HCT116 (cell line): ENCODE results near the gene CCDC63. TPM values are rescaled to one million over a fixed set of nuclear protein-coding genes. Genes with fewer than 3 reads are reported as not detected.

Experiments
- ATAC-seq: fragments of 200-7000 bp; cut with Tn5 transposase; 2 replicates; pipeline ENCODE4 v1.9.1; 2020; ENCODE audit warnings: mild to moderate bottlenecking, moderate library complexity
- BruUV-seq: library from RNA; stranded (reverse); fragments of 400-500 nt; replicated peaks from 2 replicates; lab custom pipeline; 2021; lab: Mats Ljungman, UMichigan
- CTCF ChIA-PET: fragments of 300-600 bp; sonication (Branson Sonifier 250); formaldehyde crosslinking; loops from one replicate; lab custom pipeline; 2021; ENCODE audit warnings: antibody characterized with exemption; lab: Charles Lee
- POLR2A ChIA-PET: fragments of 300-600, 350-600 bp; sonication (Branson Sonifier 250); formaldehyde crosslinking; loops from one replicate; lab custom pipeline; 2021; ENCODE audit warnings: antibody characterized with exemption; lab: Charles Lee
- RAD21 ChIA-PET, 2 experiments: fragments of 300-600 bp; sonication (Branson Sonifier 250); formaldehyde crosslinking; loops; one replicate each; lab custom pipeline; 2023; ENCODE audit warnings: low total read pairs in 2 of 2; ENCODE audit not compliant: uncharacterized antibody in 2 of 2, unreplicated experiment in 2 of 2, low non-redundant PET in 1 of 2; lab: Charles Lee
- DNase-seq: peaks from one replicate; pipeline ENCODE4 v3.0.0-alpha.2; 2010; ENCODE audit warnings: low read depth, low spot score
- H2AFZ ChIP-seq: fragments of 200-600 bp; shearing (Covaris generic), sonication (generic); 2 replicates; pipeline ENCODE4 v1.6.1; 2017; ENCODE audit warnings: low read depth, mixed run types, mixed read lengths, antibody characterized with exemption, low read length; ENCODE audit not compliant: poor library complexity, severe bottlenecking
- H3K27ac ChIP-seq: 2 replicates; pipeline ENCODE4 v1.5.1; 2012; ENCODE audit warnings: low read depth, low read length
- H3K27me3 ChIP-seq: fragments of 200-600 bp; sonication (generic); 2 replicates; pipeline ENCODE4 v1.6.1; 2016; ENCODE audit warnings: mixed run types, low read length, mixed read lengths; ENCODE audit not compliant: insufficient read depth
- H3K36me3 ChIP-seq, 2 experiments: fragments of 200-500 bp in 1 of 2; fragments of 200-600 bp in 1 of 2; sonication (Bioruptor generic) in 1 of 2; sonication (generic) in 1 of 2; 2 replicates each; pipeline versions ENCODE4 v1.5.1 to v1.6.1; 2014 to 2016; ENCODE audit warnings: low read length in 2 of 2, inconsistent platforms in 1 of 2, mixed read lengths in 1 of 2, mixed run types in 1 of 2; ENCODE audit not compliant: insufficient read depth in 2 of 2, control insufficient read depth in 1 of 2
- H3K4me1 ChIP-seq, 2 experiments: fragments of 200-600 bp in 1 of 2; sonication (generic) in 1 of 2; 2 replicates each; pipeline versions ENCODE4 v1.5.1 to v1.6.1; 2012 to 2017; ENCODE audit warnings: low read length in 2 of 2, inconsistent platforms in 1 of 2, mild to moderate bottlenecking in 1 of 2, mixed read lengths in 1 of 2, mixed run types in 1 of 2, moderate library complexity in 1 of 2; ENCODE audit not compliant: insufficient read depth in 2 of 2, control insufficient read depth in 1 of 2
- H3K4me2 ChIP-seq: fragments of 200-600 bp; sonication (generic); 2 replicates; pipeline ENCODE4 v1.6.1; 2017; ENCODE audit warnings: mixed run types, low read length, mixed read lengths
- H3K4me3 ChIP-seq, 2 experiments: fragments of 200-600 bp in 1 of 2; sonication (generic) in 1 of 2; replicated peaks in 1 of 2; 2 replicates each; pipeline ENCODE4 v1.5.1; 2011 to 2016; ENCODE audit warnings: low read length in 2 of 2, control low read depth in 1 of 2, low read depth in 1 of 2, mild to moderate bottlenecking in 1 of 2, mixed read lengths in 1 of 2, mixed run types in 1 of 2
- H3K79me2 ChIP-seq: fragments of 200-600 bp; sonication (generic); 2 replicates; pipeline ENCODE4 v1.6.1; 2017; ENCODE audit warnings: mild to moderate bottlenecking, mixed run types, low read length, moderate library complexity, mixed read lengths; ENCODE audit not compliant: insufficient read depth
- H3K9ac ChIP-seq: fragments of 200-600 bp; sonication (generic); 2 replicates; pipeline ENCODE4 v1.6.1; 2016; ENCODE audit warnings: low read length, mixed read lengths
- H3K9me2 ChIP-seq: fragments of 200-600 bp; sonication (generic), shearing (Covaris generic); 2 replicates; pipeline ENCODE4 v1.6.1; 2017; ENCODE audit warnings: mixed run types, mild to moderate bottlenecking, moderate library complexity; ENCODE audit not compliant: insufficient read depth
- H3K9me3 ChIP-seq, 2 experiments: fragments of 200-500 bp in 1 of 2; fragments of 200-600 bp in 1 of 2; sonication (Bioruptor generic) in 1 of 2; sonication (generic) in 1 of 2; 2 replicates each; pipeline ENCODE4 v1.6.1; 2014 to 2017; ENCODE audit warnings: low read length in 2 of 2, mixed read lengths in 2 of 2, inconsistent platforms in 1 of 2, low read depth in 1 of 2, mild to moderate bottlenecking in 1 of 2, mixed run types in 1 of 2, moderate library complexity in 1 of 2; ENCODE audit not compliant: control insufficient read depth in 1 of 2, insufficient read depth in 1 of 2
- H4K20me1 ChIP-seq: fragments of 200-600 bp; sonication (generic), shearing (Covaris generic); 2 replicates; pipeline ENCODE4 v1.6.1; 2017; ENCODE audit warnings: mixed run types, mild to moderate bottlenecking, moderate library complexity; ENCODE audit not compliant: insufficient read depth
- CEBPB ChIP-seq: IDR thresholded peaks from 2 replicates; pipeline ENCODE4 v1.6.1; 2012; ENCODE audit warnings: low read depth
- CTCF ChIP-seq, 3 experiments: fragments of 200-600 bp in 1 of 3; sonication (generic) in 1 of 3; IDR thresholded peaks in 2 of 3; conservative IDR thresholded peaks in 1 of 3; 2 replicates each; pipeline ENCODE4 v1.5.1; 2012 to 2017; ENCODE audit warnings: low read depth in 2 of 3, low read length in 2 of 3, antibody characterized with exemption in 1 of 3, borderline replicate concordance in 1 of 3, control low read depth in 1 of 3, mild to moderate bottlenecking in 1 of 3, mixed read lengths in 1 of 3, mixed run types in 1 of 3, moderate library complexity in 1 of 3; ENCODE audit not compliant: insufficient read depth in 1 of 3
- ELF1 ChIP-seq: IDR thresholded peaks from 2 replicates; pipeline ENCODE4 v1.6.1; 2012; ENCODE audit warnings: low read depth, borderline replicate concordance
- EZH2 ChIP-seq: fragments of 200-600 bp; sonication (generic); IDR thresholded peaks from 2 replicates; pipeline ENCODE4 v1.6.1; 2017; ENCODE audit warnings: antibody characterized with exemption, mixed run types
- EZH2phosphoT487 ChIP-seq: fragments of 200-600 bp; IDR thresholded peaks from 2 replicates; pipeline ENCODE4 v1.6.1; 2018; ENCODE audit warnings: antibody characterized with exemption, borderline replicate concordance
- FOSL1 ChIP-seq: IDR thresholded peaks from 2 replicates; pipeline ENCODE4 v1.6.1; 2012; ENCODE audit warnings: low read depth
- JUND ChIP-seq: IDR thresholded peaks from 2 replicates; pipeline ENCODE4 v1.6.1; 2012
- MAX ChIP-seq: IDR thresholded peaks from 2 replicates; pipeline ENCODE4 v1.6.1; 2012
- POLR2A ChIP-seq: IDR thresholded peaks from 2 replicates; pipeline ENCODE4 v1.7.0; 2011; ENCODE audit warnings: borderline replicate concordance; ENCODE audit not compliant: insufficient read depth, insufficient read length; ENCODE audit errors: extremely low read depth
- POLR2AphosphoS5 ChIP-seq: IDR thresholded peaks from 2 replicates; pipeline ENCODE4 v1.6.1; 2011; ENCODE audit warnings: mild to moderate bottlenecking, low read depth, low read length, moderate library complexity
- RAD21 ChIP-seq: IDR thresholded peaks from 2 replicates; pipeline ENCODE4 v1.6.1; 2012; ENCODE audit warnings: low read depth, mild to moderate bottlenecking
- SRF ChIP-seq: IDR thresholded peaks from 2 replicates; pipeline ENCODE4 v1.6.1; 2012; ENCODE audit warnings: low read depth
- YY1 ChIP-seq: IDR thresholded peaks from 2 replicates; pipeline ENCODE4 v1.6.1; 2011; ENCODE audit warnings: low read length, low read depth, moderate library complexity, mild to moderate bottlenecking; ENCODE audit not compliant: insufficient replicate concordance; ENCODE audit errors: extremely low read depth
- ZBTB33 ChIP-seq: IDR thresholded peaks from 2 replicates; pipeline ENCODE4 v1.6.1; 2011; ENCODE audit warnings: mild to moderate bottlenecking, low read length, moderate library complexity; ENCODE audit not compliant: insufficient replicate concordance; ENCODE audit errors: extremely low read depth
- ZFX ChIP-seq: fragments of 450-650 bp; IDR thresholded peaks from 2 replicates; pipeline ENCODE4 v1.6.1; 2017
- ZNF274 ChIP-seq: fragments of 200-500 bp; sonication (Bioruptor generic); IDR thresholded peaks from 2 replicates; pipeline ENCODE4 v1.6.1; 2014; ENCODE audit warnings: mild to moderate bottlenecking, low read depth, low read length, inconsistent platforms
- intact Hi-C: fragments of 100-400 bp; cut with micrococcal nuclease; formaldehyde crosslinking; loops from 2 replicates; pipeline ENCODE4 v1.10.0; 2022
- total RNA-seq: library from RNA; stranded (reverse); gene quantifications from one replicate; pipeline ENCODE4 v1.2.1, GENCODE V29; 2021; ENCODE audit not compliant: unreplicated experiment

CCDC63 gene
- total RNA-seq, 1 experiment from 2014 or later: 0.47 TPM

- CTCF ChIA-PET: interaction anchor here (1.3 kb wide), 1 partner anchor 10 kb away, joined by 3 read pairs; no protein-coding TSS in a partner anchor
- intact Hi-C loops: loop anchor here (10.0 kb wide), 1 partner anchor 278 kb away; no protein-coding TSS in a partner anchor
Measured at GRCh38 chr12:110883251-110883650, 36.5 kb downstream of the CCDC63 start.

More at GRCh38 chr12:110883251-110883650, 36.5 kb downstream of the CCDC63 start:
- no peak overlapping the region for H3K4me3 ChIP-seq
- no peak overlapping the region for H3K9ac ChIP-seq
- H3K9me3 ChIP-seq: no peaks in the 10 kb centered on the region
- no peaks in the 10 kb centered on the region for H3K27me3 ChIP-seq
- ChIA-PET RAD21 (no interaction called here), POLR2A (no interaction called here)
- no peak overlapping the region for H2AFZ ChIP-seq
- no TSS peak for BruUV-seq
- H3K9me2 ChIP-seq: no peaks in the 10 kb centered on the region
- H3K36me3 ChIP-seq: no peaks in the 10 kb centered on the region
- DNase-seq (no peak), ATAC-seq (no peak)
- H3K4me1 ChIP-seq: peaks cover 0 to 7% of the 10 kb centered on the region in 2 experiments; a peak in 1 of 4 replicates
- TF ChIP-seq EZH2phosphoT487: no peak
- no peak for TF ChIP-seq YY1
- no peak for TF ChIP-seq ELF1
- TF ChIP-seq JUND: no peak
- no peak for TF ChIP-seq ZNF274
- no peak for TF ChIP-seq MAX
- TF ChIP-seq POLR2AphosphoS5: no peak
- no peak for TF ChIP-seq RAD21
- TF ChIP-seq FOSL1: no peak
- TF ChIP-seq SRF: no peak
- no peak for TF ChIP-seq CEBPB
- no peak for TF ChIP-seq ZFX
- TF ChIP-seq ZBTB33: no peak
- no peak for TF ChIP-seq CTCF (IDR thresholded peaks at IDR 0.05 in 2 of 3, conservative IDR thresholded peaks at IDR 0.05 in 1 of 3; ENCODE audit: borderline replicate concordance in 1 of 3, insufficient read depth in 1 of 3, low read depth in 2 of 3, low read length in 2 of 3)
- no peak for TF ChIP-seq EZH2
- no peak for TF ChIP-seq POLR2A
- no peak overlapping the region for H3K27ac ChIP-seq
- no peak overlapping the region for H3K4me2 ChIP-seq
- H3K79me2 ChIP-seq: no peaks in the 10 kb centered on the region
- H4K20me1 ChIP-seq: no peaks in the 10 kb centered on the region
